Endothelial cell of umbilical vein (primary cell): ENCODE data around the gene PRR9. TPM values are rescaled to one million over a fixed set of nuclear protein-coding genes. Genes with fewer than 3 reads are reported as not detected.

Experiments
- BruUV-seq: library from RNA; stranded (reverse); fragments of 400-500 nt; replicated peaks from 2 replicates; lab custom pipeline; 2021; lab: Mats Ljungman, UMichigan
- CTCF ChIA-PET: fragments of 300-600, 350-600 bp; sonication (Branson Sonifier 250); formaldehyde crosslinking; loops from one replicate; lab custom pipeline; 2021; ENCODE audit warnings: antibody characterized with exemption, inconsistent platforms; lab: Charles Lee
- POLR2A ChIA-PET: fragments of 300-600, 350-600 bp; sonication (Branson Sonifier 250); formaldehyde crosslinking; loops from one replicate; lab custom pipeline; 2021; ENCODE audit warnings: antibody characterized with exemption, inconsistent platforms; lab: Charles Lee
- DNase-seq: peaks from one replicate; pipeline ENCODE4 v3.0.0-alpha.2; 2011; ENCODE audit warnings: low read depth, low spot score
- FAIRE-seq: peaks from 2 replicates; lab custom pipeline; 2011; peaks lifted over from hg19 to GRCh38; lab: Jason Lieb, UNC
- H2AFZ ChIP-seq: 2 replicates; pipeline ENCODE4 v1.6.0; 2012; ENCODE audit warnings: low read depth, low read length, control low read depth, inconsistent platforms
- H3K27ac ChIP-seq: 2 replicates; pipeline ENCODE4 v1.5.1; 2011; ENCODE audit warnings: low read depth, mild to moderate bottlenecking, control low read depth, low read length, moderate library complexity; ENCODE audit not compliant: insufficient read depth
- H3K27me3 ChIP-seq, 2 experiments: 2 replicates each; pipeline versions ENCODE4 v1.6.0 to v1.6.1; 2011; ENCODE audit warnings: low read length in 2 of 2, mixed read lengths in 1 of 2; ENCODE audit not compliant: control insufficient read depth in 2 of 2, insufficient read depth in 2 of 2
- H3K36me3 ChIP-seq, 2 experiments: 2 replicates in 1 of 2; 3 replicates in 1 of 2; pipeline ENCODE4 v1.5.1; 2011; ENCODE audit warnings: low read length in 2 of 2, mild to moderate bottlenecking in 1 of 2, moderate library complexity in 1 of 2; ENCODE audit not compliant: control insufficient read depth in 2 of 2, insufficient read depth in 2 of 2; ENCODE audit errors: extremely low read depth in 1 of 2
- H3K4me1 ChIP-seq: 3 replicates; pipeline ENCODE4 v1.5.1; 2011; ENCODE audit warnings: mild to moderate bottlenecking, low read length; ENCODE audit not compliant: control insufficient read depth, insufficient read depth; ENCODE audit errors: extremely low read depth
- H3K4me2 ChIP-seq: 2 replicates; pipeline ENCODE4 v1.6.1; 2011; ENCODE audit warnings: low read length, control low read depth, mixed read lengths; ENCODE audit not compliant: insufficient read depth
- H3K4me3 ChIP-seq, 3 experiments: fragments of 200-600 bp in 1 of 3; sonication (generic), shearing (Covaris generic) in 1 of 3; replicated peaks in 1 of 3; 2 replicates each; pipeline ENCODE4 v1.5.1; 2011 to 2016; ENCODE audit warnings: control low read depth in 3 of 3, low read length in 3 of 3, mild to moderate bottlenecking in 2 of 3, inconsistent platforms in 1 of 3, low read depth in 1 of 3, moderate library complexity in 1 of 3; ENCODE audit not compliant: insufficient read depth in 1 of 3
- H3K79me2 ChIP-seq: 2 replicates; pipeline ENCODE4 v1.6.0; 2012; ENCODE audit warnings: low read length, inconsistent platforms; ENCODE audit not compliant: control insufficient read depth, insufficient read depth
- H3K9ac ChIP-seq: replicated peaks from 2 replicates; pipeline ENCODE3; 2011; ENCODE audit warnings: low read length, control low read depth; ENCODE audit not compliant: insufficient read depth; ENCODE audit errors: extremely low read depth
- H3K9me1 ChIP-seq: replicated peaks from 3 replicates; pipeline ENCODE4 v1.6.0; 2011; ENCODE audit warnings: mild to moderate bottlenecking, low read length; ENCODE audit not compliant: control insufficient read depth, insufficient read depth; ENCODE audit errors: extremely low read depth
- H3K9me3 ChIP-seq: replicated peaks from 2 replicates; pipeline ENCODE4 v1.5.1; 2012; ENCODE audit warnings: low read length, inconsistent platforms; ENCODE audit not compliant: control insufficient read depth, insufficient read depth
- H4K20me1 ChIP-seq: replicated peaks from 2 replicates; pipeline ENCODE3; 2011; ENCODE audit warnings: mild to moderate bottlenecking, low read length; ENCODE audit not compliant: control insufficient read depth, insufficient read depth; ENCODE audit errors: extremely low read depth
- EZH2 ChIP-seq: IDR thresholded peaks from 2 replicates; pipeline ENCODE4 v1.6.1; 2012; ENCODE audit warnings: borderline replicate concordance, low read depth, mild to moderate bottlenecking, moderate library complexity, low read length, inconsistent platforms; ENCODE audit not compliant: severe bottlenecking
- FOS ChIP-seq: IDR thresholded peaks from 2 replicates; pipeline ENCODE4 v1.6.1; 2011; ENCODE audit warnings: mild to moderate bottlenecking, low read length, moderate library complexity, borderline replicate concordance; ENCODE audit not compliant: insufficient read depth
- GATA2 ChIP-seq: IDR thresholded peaks from 2 replicates; pipeline ENCODE4 v1.7.0; 2011; ENCODE audit warnings: low read depth, mild to moderate bottlenecking, moderate library complexity, mixed read lengths, low read length; ENCODE audit not compliant: insufficient read length, insufficient read depth
- JUN ChIP-seq: IDR thresholded peaks from 2 replicates; pipeline ENCODE4 v1.6.1; 2011; ENCODE audit warnings: borderline replicate concordance, low read depth; ENCODE audit not compliant: insufficient read length, insufficient read depth
- MAX ChIP-seq: IDR thresholded peaks from 2 replicates; pipeline ENCODE4 v1.6.1; 2011; ENCODE audit not compliant: insufficient read depth, insufficient read length
- MYC ChIP-seq: IDR thresholded peaks from one replicate; pipeline ENCODE4 v1.6.1; 2011; ENCODE audit warnings: mild to moderate bottlenecking, low read depth, low read length
- POLR2A ChIP-seq: IDR thresholded peaks from 2 replicates; pipeline ENCODE4 v1.6.1; 2012; ENCODE audit warnings: low read depth, mild to moderate bottlenecking, control low read depth, low read length
- POLR2AphosphoS5 ChIP-seq: IDR thresholded peaks from 2 replicates; pipeline ENCODE4 v1.6.1; 2012; ENCODE audit warnings: low read depth, mild to moderate bottlenecking, control low read depth, low read length, moderate library complexity; ENCODE audit not compliant: insufficient read depth
- dilution Hi-C: fragments of 300-500 bp; cut with MboI; formaldehyde crosslinking; loops from one replicate; pipeline ENCODE4 v1.15.0; 2019; ENCODE audit warnings: low sequenced_read_pairs; ENCODE audit not compliant: extremely low pct_ligation_motif_present
- intact Hi-C: fragments of 100-400 bp; cut with micrococcal nuclease; formaldehyde crosslinking; loops from one replicate; pipeline ENCODE4 v1.10.0; 2022
- polyA plus RNA-seq, 4 experiments: library from polyadenylated mRNA; depleted of rRNA in 3 of 4; stranded (reverse) in 3 of 4; unstranded in 1 of 4; fragments of >200 nt; gene quantifications; 2 replicates each; pipeline versions ENCODE4 v1.2.1 to v1.2.3, GENCODE V29; 2011 to 2012; ENCODE audit warnings: missing spikeins in 1 of 4
- total RNA-seq: library from RNA; stranded (reverse); gene quantifications from 2 replicates; pipeline ENCODE4 v1.2.3, GENCODE V29; 2021
- TF ChIP-seq, protein P1 (sequence below), 2 donors: IDR thresholded peaks; 1 replicate in 1 of 2; 2 replicates in 1 of 2; pipeline ENCODE4 v1.5.1; 2011; ENCODE audit warnings: low read length in 2 of 2, mild to moderate bottlenecking in 2 of 2, moderate library complexity in 2 of 2, control low read depth in 1 of 2, inconsistent platforms in 1 of 2, low read depth in 1 of 2; ENCODE audit not compliant: insufficient read depth in 1 of 2; ENCODE audit errors: extremely low read depth in 1 of 2

PRR9 gene
- total and polyA plus RNA-seq, 2 donors (not counting 3 experiments of a cell fraction or from before 2014, with no cell fraction given): not detected

DNA sequence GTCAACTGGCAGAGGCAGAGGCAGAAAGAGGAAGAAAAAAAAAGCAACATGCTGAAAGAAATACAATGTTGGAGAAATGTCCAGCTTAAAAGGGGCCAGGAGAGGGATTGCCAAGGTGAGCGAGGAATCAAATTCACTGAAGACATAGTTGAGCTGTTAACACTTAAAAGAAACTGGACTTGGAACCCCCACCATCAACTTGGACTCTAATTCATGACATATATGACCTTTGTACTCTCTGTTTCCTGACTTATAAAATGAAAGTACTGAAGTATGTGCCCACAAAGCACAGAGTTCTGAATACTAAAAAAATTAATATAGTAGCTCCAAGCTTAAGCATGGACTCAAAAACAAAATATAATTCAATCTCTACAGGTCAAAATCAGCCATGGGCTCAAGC, 16.1 kb downstream of the PRR9 start:
- no peak for FAIRE-seq
- ChIA-PET CTCF (interaction anchor here (1.5 kb wide), 2 partner anchors 9 to 12 kb away, joined by 3 to 7 read pairs; no protein-coding TSS in a partner anchor), POLR2A (no interaction called here)

More for the DNA sequence above, 16.1 kb downstream of the PRR9 start:
- Histone ChIP-seq H3K9me1 (no peaks in the 10 kb centered on the region), H3K27me3 (no peaks in the 10 kb centered on the region), H3K9me3 (no peaks in the 10 kb centered on the region), H3K27ac (no peak overlapping the region), H2AFZ (no peak overlapping the region), H4K20me1 (no peaks in the 10 kb centered on the region), H3K4me3 (no peak overlapping the region), H3K9ac (no peak overlapping the region), H3K36me3 (no peaks in the 10 kb centered on the region), H3K79me2 (no peaks in the 10 kb centered on the region), H3K4me1 (no peaks in the 10 kb centered on the region), H3K4me2 (no peak overlapping the region)
- BruUV-seq: no TSS peak
- intact Hi-C loops: no loop called here
- DNase-seq: no peak
- no peak for TF ChIP-seq POLR2A
- TF ChIP-seq, protein P1, sequence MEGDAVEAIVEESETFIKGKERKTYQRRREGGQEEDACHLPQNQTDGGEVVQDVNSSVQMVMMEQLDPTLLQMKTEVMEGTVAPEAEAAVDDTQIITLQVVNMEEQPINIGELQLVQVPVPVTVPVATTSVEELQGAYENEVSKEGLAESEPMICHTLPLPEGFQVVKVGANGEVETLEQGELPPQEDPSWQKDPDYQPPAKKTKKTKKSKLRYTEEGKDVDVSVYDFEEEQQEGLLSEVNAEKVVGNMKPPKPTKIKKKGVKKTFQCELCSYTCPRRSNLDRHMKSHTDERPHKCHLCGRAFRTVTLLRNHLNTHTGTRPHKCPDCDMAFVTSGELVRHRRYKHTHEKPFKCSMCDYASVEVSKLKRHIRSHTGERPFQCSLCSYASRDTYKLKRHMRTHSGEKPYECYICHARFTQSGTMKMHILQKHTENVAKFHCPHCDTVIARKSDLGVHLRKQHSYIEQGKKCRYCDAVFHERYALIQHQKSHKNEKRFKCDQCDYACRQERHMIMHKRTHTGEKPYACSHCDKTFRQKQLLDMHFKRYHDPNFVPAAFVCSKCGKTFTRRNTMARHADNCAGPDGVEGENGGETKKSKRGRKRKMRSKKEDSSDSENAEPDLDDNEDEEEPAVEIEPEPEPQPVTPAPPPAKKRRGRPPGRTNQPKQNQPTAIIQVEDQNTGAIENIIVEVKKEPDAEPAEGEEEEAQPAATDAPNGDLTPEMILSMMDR (IDR thresholded peaks at IDR 0.05; ENCODE audit: extremely low read depth in 1 of 2, insufficient read depth in 1 of 2, low read depth in 1 of 2, low read length in 2 of 2): no peak
- no peak for TF ChIP-seq MYC
- no peak for TF ChIP-seq GATA2
- TF ChIP-seq MAX: no peak
- TF ChIP-seq EZH2: no peak
- no peak for TF ChIP-seq JUN
- TF ChIP-seq FOS: no peak
- no peak for TF ChIP-seq POLR2AphosphoS5
- dilution Hi-C loops: no loop called here
